Endothelial cell of umbilical vein (primary cell): Measurements from ENCODE around the gene LCA5L. TPM values are rescaled to one million over a fixed set of nuclear protein-coding genes. Genes with fewer than 3 reads are reported as not detected.

ENCODE experiments used
- BruUV-seq: library from RNA; stranded (reverse); fragments of 400-500 nt; replicated peaks from 2 replicates; lab custom pipeline; 2021; lab: Mats Ljungman, UMichigan
- CTCF ChIA-PET: fragments of 300-600, 350-600 bp; sonication (Branson Sonifier 250); formaldehyde crosslinking; loops from one replicate; lab custom pipeline; 2021; ENCODE audit warnings: antibody characterized with exemption, inconsistent platforms; lab: Charles Lee
- POLR2A ChIA-PET: fragments of 300-600, 350-600 bp; sonication (Branson Sonifier 250); formaldehyde crosslinking; loops from one replicate; lab custom pipeline; 2021; ENCODE audit warnings: antibody characterized with exemption, inconsistent platforms; lab: Charles Lee
- DNase-seq: peaks from one replicate; pipeline ENCODE4 v3.0.0-alpha.2; 2011; ENCODE audit warnings: low read depth, low spot score
- FAIRE-seq: peaks from 2 replicates; lab custom pipeline; 2011; peaks lifted over from hg19 to GRCh38; lab: Jason Lieb, UNC
- H2AFZ ChIP-seq: 2 replicates; pipeline ENCODE4 v1.6.0; 2012; ENCODE audit warnings: low read depth, low read length, control low read depth, inconsistent platforms
- H3K27ac ChIP-seq: 2 replicates; pipeline ENCODE4 v1.5.1; 2011; ENCODE audit warnings: low read depth, mild to moderate bottlenecking, control low read depth, low read length, moderate library complexity; ENCODE audit not compliant: insufficient read depth
- H3K27me3 ChIP-seq, 2 experiments: 2 replicates each; pipeline versions ENCODE4 v1.6.0 to v1.6.1; 2011; ENCODE audit warnings: low read length in 2 of 2, mixed read lengths in 1 of 2; ENCODE audit not compliant: control insufficient read depth in 2 of 2, insufficient read depth in 2 of 2
- H3K36me3 ChIP-seq, 2 experiments: 2 replicates in 1 of 2; 3 replicates in 1 of 2; pipeline ENCODE4 v1.5.1; 2011; ENCODE audit warnings: low read length in 2 of 2, mild to moderate bottlenecking in 1 of 2, moderate library complexity in 1 of 2; ENCODE audit not compliant: control insufficient read depth in 2 of 2, insufficient read depth in 2 of 2; ENCODE audit errors: extremely low read depth in 1 of 2
- H3K4me1 ChIP-seq: 3 replicates; pipeline ENCODE4 v1.5.1; 2011; ENCODE audit warnings: mild to moderate bottlenecking, low read length; ENCODE audit not compliant: control insufficient read depth, insufficient read depth; ENCODE audit errors: extremely low read depth
- H3K4me2 ChIP-seq: 2 replicates; pipeline ENCODE4 v1.6.1; 2011; ENCODE audit warnings: low read length, control low read depth, mixed read lengths; ENCODE audit not compliant: insufficient read depth
- H3K4me3 ChIP-seq, 3 experiments: fragments of 200-600 bp in 1 of 3; sonication (generic), shearing (Covaris generic) in 1 of 3; replicated peaks in 1 of 3; 2 replicates each; pipeline ENCODE4 v1.5.1; 2011 to 2016; ENCODE audit warnings: control low read depth in 3 of 3, low read length in 3 of 3, mild to moderate bottlenecking in 2 of 3, inconsistent platforms in 1 of 3, low read depth in 1 of 3, moderate library complexity in 1 of 3; ENCODE audit not compliant: insufficient read depth in 1 of 3
- H3K79me2 ChIP-seq: 2 replicates; pipeline ENCODE4 v1.6.0; 2012; ENCODE audit warnings: low read length, inconsistent platforms; ENCODE audit not compliant: control insufficient read depth, insufficient read depth
- H3K9ac ChIP-seq: replicated peaks from 2 replicates; pipeline ENCODE3; 2011; ENCODE audit warnings: low read length, control low read depth; ENCODE audit not compliant: insufficient read depth; ENCODE audit errors: extremely low read depth
- H3K9me1 ChIP-seq: replicated peaks from 3 replicates; pipeline ENCODE4 v1.6.0; 2011; ENCODE audit warnings: mild to moderate bottlenecking, low read length; ENCODE audit not compliant: control insufficient read depth, insufficient read depth; ENCODE audit errors: extremely low read depth
- H3K9me3 ChIP-seq: replicated peaks from 2 replicates; pipeline ENCODE4 v1.5.1; 2012; ENCODE audit warnings: low read length, inconsistent platforms; ENCODE audit not compliant: control insufficient read depth, insufficient read depth
- H4K20me1 ChIP-seq: replicated peaks from 2 replicates; pipeline ENCODE3; 2011; ENCODE audit warnings: mild to moderate bottlenecking, low read length; ENCODE audit not compliant: control insufficient read depth, insufficient read depth; ENCODE audit errors: extremely low read depth
- CTCF ChIP-seq, 2 donors: IDR thresholded peaks; 1 replicate in 1 of 2; 2 replicates in 1 of 2; pipeline ENCODE4 v1.5.1; 2011; ENCODE audit warnings: low read length in 2 of 2, mild to moderate bottlenecking in 2 of 2, moderate library complexity in 2 of 2, control low read depth in 1 of 2, inconsistent platforms in 1 of 2, low read depth in 1 of 2; ENCODE audit not compliant: insufficient read depth in 1 of 2; ENCODE audit errors: extremely low read depth in 1 of 2
- EZH2 ChIP-seq: IDR thresholded peaks from 2 replicates; pipeline ENCODE4 v1.6.1; 2012; ENCODE audit warnings: borderline replicate concordance, low read depth, mild to moderate bottlenecking, moderate library complexity, low read length, inconsistent platforms; ENCODE audit not compliant: severe bottlenecking
- FOS ChIP-seq: IDR thresholded peaks from 2 replicates; pipeline ENCODE4 v1.6.1; 2011; ENCODE audit warnings: mild to moderate bottlenecking, low read length, moderate library complexity, borderline replicate concordance; ENCODE audit not compliant: insufficient read depth
- GATA2 ChIP-seq: IDR thresholded peaks from 2 replicates; pipeline ENCODE4 v1.7.0; 2011; ENCODE audit warnings: low read depth, mild to moderate bottlenecking, moderate library complexity, mixed read lengths, low read length; ENCODE audit not compliant: insufficient read length, insufficient read depth
- JUN ChIP-seq: IDR thresholded peaks from 2 replicates; pipeline ENCODE4 v1.6.1; 2011; ENCODE audit warnings: borderline replicate concordance, low read depth; ENCODE audit not compliant: insufficient read length, insufficient read depth
- MAX ChIP-seq: IDR thresholded peaks from 2 replicates; pipeline ENCODE4 v1.6.1; 2011; ENCODE audit not compliant: insufficient read depth, insufficient read length
- MYC ChIP-seq: IDR thresholded peaks from one replicate; pipeline ENCODE4 v1.6.1; 2011; ENCODE audit warnings: mild to moderate bottlenecking, low read depth, low read length
- POLR2A ChIP-seq: IDR thresholded peaks from 2 replicates; pipeline ENCODE4 v1.6.1; 2012; ENCODE audit warnings: low read depth, mild to moderate bottlenecking, control low read depth, low read length
- POLR2AphosphoS5 ChIP-seq: IDR thresholded peaks from 2 replicates; pipeline ENCODE4 v1.6.1; 2012; ENCODE audit warnings: low read depth, mild to moderate bottlenecking, control low read depth, low read length, moderate library complexity; ENCODE audit not compliant: insufficient read depth
- dilution Hi-C: fragments of 300-500 bp; cut with MboI; formaldehyde crosslinking; loops from one replicate; pipeline ENCODE4 v1.15.0; 2019; ENCODE audit warnings: low sequenced_read_pairs; ENCODE audit not compliant: extremely low pct_ligation_motif_present
- intact Hi-C: fragments of 100-400 bp; cut with micrococcal nuclease; formaldehyde crosslinking; loops from one replicate; pipeline ENCODE4 v1.10.0; 2022
- polyA plus RNA-seq, 4 experiments: library from polyadenylated mRNA; depleted of rRNA in 3 of 4; stranded (reverse) in 3 of 4; unstranded in 1 of 4; fragments of >200 nt; gene quantifications; 2 replicates each; pipeline versions ENCODE4 v1.2.1 to v1.2.3, GENCODE V29; 2011 to 2012; ENCODE audit warnings: missing spikeins in 1 of 4
- total RNA-seq: library from RNA; stranded (reverse); gene quantifications from 2 replicates; pipeline ENCODE4 v1.2.3, GENCODE V29; 2021

LCA5L gene
- total and polyA plus RNA-seq, 2 donors (not counting 3 experiments of a cell fraction or from before 2014, with no cell fraction given) = 0.26 to 1.0 TPM

GRCh38 chr21:39452970-39453342, 7.4 kb upstream of the LCA5L start:
- BruUV-seq = no TSS peak
- CTCF ChIA-PET = no interaction called here
- Histone ChIP-seq H3K9me1 (no peaks in the 10 kb centered on the region), H3K9me3 (no peaks in the 10 kb centered on the region), H2AFZ (no peak overlapping the region), H3K9ac (no peak overlapping the region), H3K4me2 (no peak overlapping the region), H4K20me1 (no peaks in the 10 kb centered on the region), H3K4me3 (no peak overlapping the region), H3K79me2 (no peaks in the 10 kb centered on the region), H3K4me1 (no peaks in the 10 kb centered on the region), H3K36me3 (no peaks in the 10 kb centered on the region), H3K27ac (no peak overlapping the region), H3K27me3 (peaks cover 3 to 7% of the 10 kb centered on the region in 2 experiments)
- dilution Hi-C loops = no loop called here
- POLR2A ChIA-PET = no interaction called here
- TF ChIP-seq POLR2AphosphoS5 (no peak), EZH2 (no peak), FOS (no peak), MAX (no peak), MYC (no peak), POLR2A (no peak), GATA2 (no peak), JUN (no peak), CTCF (IDR thresholded peaks at IDR 0.05; ENCODE audit: extremely low read depth in 1 of 2, insufficient read depth in 1 of 2, low read depth in 1 of 2, low read length in 2 of 2) (no peak)
- FAIRE-seq = no peak
- no peak for DNase-seq
- intact Hi-C loops = no loop called here
